ENCODE results near the gene TRIM23. TPM values are rescaled to one million over a fixed set of nuclear protein-coding genes. Genes with fewer than 3 reads are reported as not detected.
A peak's percentile ranks its signal among the peaks of the same experiment; 100 is the strongest.

The TRIM23 gene
- total RNA-seq, 1 experiment from 2014 or later = 6.7 TPM

- DNase-seq (ENCODE audit: low spot score) = no peak
Observed at GRCh38 chr5:65566505-65566904, 57.6 kb downstream of the TRIM23 start.

GRCh38 chr5:65563777-65564176 lies 60.4 kb downstream of the TRIM23 start:
- no peak for DNase-seq (ENCODE audit: low spot score)

DNA sequence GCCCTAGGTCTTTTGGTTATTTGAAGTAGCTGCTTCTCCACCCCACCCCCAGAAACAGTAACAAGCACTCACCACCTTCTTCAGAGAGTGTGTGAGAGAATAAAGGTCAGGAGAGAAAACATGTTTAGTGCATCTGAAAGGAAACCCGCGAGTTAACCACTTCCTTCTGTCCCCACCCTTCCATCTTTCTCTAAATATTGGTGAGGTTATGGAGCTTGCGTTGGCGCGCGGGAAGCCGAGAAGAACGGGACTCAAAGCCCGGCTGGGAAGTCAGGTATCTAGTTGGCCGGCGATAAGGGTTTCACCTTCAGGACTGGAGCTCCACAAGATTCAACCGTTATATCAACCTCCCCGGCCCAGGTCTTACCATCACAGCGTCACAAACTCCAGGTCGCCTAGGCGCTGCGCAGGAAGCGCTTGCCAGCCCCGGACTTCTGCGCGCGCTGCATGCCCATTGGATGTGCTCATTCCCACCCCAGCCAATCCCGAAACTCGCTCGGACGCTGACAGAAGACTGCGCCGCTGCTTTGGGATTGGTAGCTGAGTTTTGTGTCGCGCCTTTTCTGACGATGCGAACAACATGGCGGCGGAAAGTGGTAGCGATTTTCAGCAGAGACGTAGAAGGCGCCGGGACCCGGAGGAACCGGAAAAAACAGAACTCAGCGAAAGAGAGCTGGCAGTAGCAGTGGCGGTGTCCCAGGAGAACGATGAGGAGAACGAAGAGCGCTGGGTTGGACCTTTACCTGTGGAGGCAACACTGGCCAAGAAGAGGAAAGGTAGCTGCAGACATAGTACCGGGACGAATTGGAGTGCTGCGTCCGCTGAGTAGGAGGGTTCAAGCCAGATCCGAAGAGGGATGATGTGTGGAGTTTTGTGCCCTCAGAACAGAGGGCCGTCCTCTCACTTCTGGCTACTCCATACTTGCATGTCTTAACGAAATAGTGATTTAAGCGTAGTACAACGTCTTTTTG lies 61.1 kb downstream of the TRIM23 start, which contains the start of the genes CENPK and PPWD1:
CENPK (minus strand) TSS at position 438 of the 971 bp plus-strand sequence. CDS start 8,261 bp downstream, outside the sequence.
PPWD1 (plus strand) TSS at position 566 of the 971 bp plus-strand sequence; CDS start at position 581, 15 bp downstream.
- peak; percentile 95 for DNase-seq (ENCODE audit: low spot score)

DNA sequence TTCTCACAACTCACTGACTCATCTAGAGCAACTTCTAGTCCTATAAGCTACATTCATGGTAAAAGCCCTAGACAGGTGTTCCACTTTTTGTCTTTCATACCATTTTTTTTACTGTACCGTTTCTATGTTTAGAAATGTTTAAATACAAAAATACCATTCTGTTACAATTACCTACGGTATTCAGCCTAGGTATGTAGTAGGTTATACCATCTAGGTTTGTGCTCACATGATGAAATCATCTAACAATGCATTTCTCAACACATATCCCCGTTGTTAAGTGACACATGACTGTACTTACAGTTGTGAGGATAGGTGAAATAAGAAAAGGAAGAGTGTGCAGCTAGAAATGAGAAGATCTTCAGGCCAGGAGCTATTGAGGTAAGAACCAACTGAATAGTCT lies 67.4 kb downstream of the TRIM23 start:
- DNase-seq (ENCODE audit: low spot score) = no peak

GRCh38 chr5:65556181-65556580 lies 68.0 kb downstream of the TRIM23 start:
- DNase-seq (ENCODE audit: low spot score) = no peak

GRCh38 chr5:65555287-65555686 lies 68.8 kb downstream of the TRIM23 start:
- no peak for DNase-seq (ENCODE audit: low spot score)

- DNase-seq (ENCODE audit: low spot score) = no peak
Observed at GRCh38 chr5:65553941-65554340, 70.2 kb downstream of the TRIM23 start.

GRCh38 chr5:65548281-65548680 lies 75.9 kb downstream of the TRIM23 start:
- no peak for DNase-seq (ENCODE audit: low spot score)

GRCh38 chr5:65546141-65546540 lies 78.0 kb downstream of the TRIM23 start:
- DNase-seq (ENCODE audit: low spot score) = no peak

GRCh38 chr5:65544473-65544872 lies 79.7 kb downstream of the TRIM23 start:
- DNase-seq (ENCODE audit: low spot score) = no peak

DNA sequence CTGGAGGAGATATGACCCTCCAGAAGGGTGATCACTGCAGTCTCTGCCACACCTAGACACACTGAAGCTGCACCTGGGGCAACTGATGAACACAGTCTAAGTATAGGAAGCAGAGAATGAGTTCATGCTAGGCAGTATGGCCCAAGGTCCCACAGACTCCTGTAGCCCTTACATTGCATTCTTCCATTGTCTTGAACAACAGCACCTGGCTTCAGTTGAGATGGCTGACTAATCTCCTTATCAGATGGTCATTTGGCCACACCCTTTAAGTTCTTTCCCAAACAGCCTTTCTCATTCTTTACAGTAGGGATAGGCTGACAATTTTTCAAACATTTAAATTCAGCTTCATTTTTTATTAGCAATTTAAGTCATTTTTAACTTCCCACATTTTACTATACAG lies 84.3 kb downstream of the TRIM23 start:
- DNase-seq (ENCODE audit: low spot score) = no peak

Other genes starting within 250 kb of the TRIM23 start
- 1.7 and 2.1 TPM in 2 replicates for gene ADAMTS6, start 142.4 kb downstream of the TRIM23 start, total RNA-seq (2014; rRNA removed; shearing (Covaris generic))
- 28.8 and 33.0 TPM in 2 replicates for gene CENPK, start 61.2 kb downstream of the TRIM23 start, total RNA-seq (2014; rRNA removed; shearing (Covaris generic))
- 22.5 and 28.6 TPM in 2 replicates for gene PPWD1, start 61.0 kb downstream of the TRIM23 start, total RNA-seq (2014; rRNA removed; shearing (Covaris generic))
- 3.6 and 5.7 TPM in 2 replicates for gene SHLD3, start 694 bp upstream of the TRIM23 start, total RNA-seq (2014; rRNA removed; shearing (Covaris generic))
- gene TRAPPC13, start 694 bp upstream of the TRIM23 start, total RNA-seq (2014; rRNA removed; shearing (Covaris generic)) = 20.7 and 38.0 TPM in 2 replicates
- 3.9 and 6.1 TPM in 2 replicates for gene SGTB, start 97.8 kb upstream of the TRIM23 start, total RNA-seq (2014; rRNA removed; shearing (Covaris generic))
- 33.0 and 33.6 TPM in 2 replicates for gene NLN, start 97.9 kb upstream of the TRIM23 start, total RNA-seq (2014; rRNA removed; shearing (Covaris generic))

Measured in H4 (cell line).